ENCODE data around the gene HOXD9. TPM values are rescaled to one million over a fixed set of nuclear protein-coding genes. Genes with fewer than 3 reads are reported as not detected.

HOXD9 gene
- total RNA-seq, 1 experiment from 2014 or later: not detected

- DNase-seq: no peak
- H3K9me3 Mint-ChIP-seq (ENCODE audit: unreplicated experiment): no peaks in the 10 kb centered on the region
- Histone ChIP-seq H3K36me3 (ENCODE audit: control insufficient read depth, insufficient read depth, low read length) (no peaks in the 10 kb centered on the region), H3K9me3 (no peaks in the 10 kb centered on the region), H3K4me1 (peaks cover 6% of the 10 kb centered on the region; the same call in 1 of the 2 replicates), H3K4me3 (ENCODE audit: low read depth, low read length) (no peak overlapping the region), H3K27me3 (replicated peaks; ENCODE audit: control insufficient read depth, insufficient read depth, low read length) (peaks cover 14% of the 10 kb centered on the region)
- H3K36me3 Mint-ChIP-seq (ENCODE audit: insufficient read depth, unreplicated experiment): no peaks in the 10 kb centered on the region
- intact Hi-C loops (cut with micrococcal nuclease; ENCODE audit: unreplicated experiment): no loop called here
- no peak overlapping the region for H3K27ac Mint-ChIP-seq (ENCODE audit: unreplicated experiment)
- no TSS peak for BruUV-seq (replicated peaks)
- ChIA-PET CTCF (interaction anchor here (2.2 kb wide), 1 partner anchor 344 kb away, joined by 6 read pairs; no protein-coding TSS in a partner anchor), POLR2A (no interaction called here)
- H3K4me1 Mint-ChIP-seq (ENCODE audit: low read depth, unreplicated experiment): peaks cover 7% of the 10 kb centered on the region
- H3K4me3 Mint-ChIP-seq (ENCODE audit: unreplicated experiment): no peak overlapping the region
- H3K27me3 Mint-ChIP-seq (ENCODE audit: insufficient read depth, unreplicated experiment): peaks cover 48% of the 10 kb centered on the region
- no peak for TF ChIP-seq CTCF (IDR thresholded peaks at IDR 0.05; ENCODE audit: insufficient read depth in 1 of 2, low read depth in 1 of 2, low read length in 1 of 2, severe bottlenecking in 1 of 2, unreplicated experiment in 1 of 2)
These were observed 11.9 kb upstream of the HOXD9 start for GRCh38 chr2:176110415-176111308.

GRCh38 chr2:176111309-176111663, 11.2 kb upstream of the HOXD9 start:
- Histone ChIP-seq H3K36me3 (ENCODE audit: control insufficient read depth, insufficient read depth, low read length) (no peaks in the 10 kb centered on the region), H3K4me1 (peaks cover 6% of the 10 kb centered on the region; the same call in 1 of the 2 replicates), H3K4me3 (ENCODE audit: low read depth, low read length) (no peak overlapping the region), H3K9me3 (no peaks in the 10 kb centered on the region), H3K27me3 (replicated peaks; ENCODE audit: control insufficient read depth, insufficient read depth, low read length) (peaks cover 10% of the 10 kb centered on the region)
- peaks cover 44% of the 10 kb centered on the region for H3K27me3 Mint-ChIP-seq (ENCODE audit: insufficient read depth, unreplicated experiment)
- H3K9me3 Mint-ChIP-seq (ENCODE audit: unreplicated experiment): no peaks in the 10 kb centered on the region
- no peaks in the 10 kb centered on the region for H3K36me3 Mint-ChIP-seq (ENCODE audit: insufficient read depth, unreplicated experiment)
- intact Hi-C loops (cut with micrococcal nuclease; ENCODE audit: unreplicated experiment): no loop called here
- ChIA-PET POLR2A (no interaction called here), CTCF (interaction anchor here (1.6 to 2.2 kb wide), 2 partner anchors 10 to 344 kb away, joined by 5 to 6 read pairs; no protein-coding TSS in a partner anchor)
- H3K27ac Mint-ChIP-seq (ENCODE audit: unreplicated experiment): no peak overlapping the region
- H3K4me3 Mint-ChIP-seq (ENCODE audit: unreplicated experiment): no peak overlapping the region
- H3K4me1 Mint-ChIP-seq (ENCODE audit: low read depth, unreplicated experiment): peaks cover 2% of the 10 kb centered on the region
- peak; percentile 65 to 84 for TF ChIP-seq CTCF (IDR thresholded peaks at IDR 0.05; ENCODE audit: insufficient read depth in 1 of 2, low read depth in 1 of 2, low read length in 1 of 2, severe bottlenecking in 1 of 2, unreplicated experiment in 1 of 2)
- DNase-seq: peak in 1 of 2 experiments; percentile 67
- BruUV-seq (replicated peaks): no TSS peak

- peaks cover 8% of the 10 kb centered on the region for H3K27me3 ChIP-seq (replicated peaks; ENCODE audit: control insufficient read depth, insufficient read depth, low read length)
- no peak overlapping the region for H3K4me3 ChIP-seq (ENCODE audit: low read depth, low read length)
- Mint-ChIP-seq H3K4me1 (ENCODE audit: low read depth, unreplicated experiment) (no peaks in the 10 kb centered on the region), H3K27ac (ENCODE audit: unreplicated experiment) (no peak overlapping the region), H3K27me3 (ENCODE audit: insufficient read depth, unreplicated experiment) (peaks cover 49% of the 10 kb centered on the region), H3K36me3 (ENCODE audit: insufficient read depth, unreplicated experiment) (no peaks in the 10 kb centered on the region), H3K4me3 (ENCODE audit: unreplicated experiment) (no peak overlapping the region), H3K9me3 (ENCODE audit: unreplicated experiment) (no peaks in the 10 kb centered on the region)
- intact Hi-C loops (cut with micrococcal nuclease; ENCODE audit: unreplicated experiment): no loop called here
- CTCF ChIA-PET: interaction anchor here (1.6 to 2.2 kb wide), 2 partner anchors 9 to 343 kb away, joined by 5 to 6 read pairs; no protein-coding TSS in a partner anchor
- TF ChIP-seq CTCF (IDR thresholded peaks at IDR 0.05; ENCODE audit: insufficient read depth in 1 of 2, low read depth in 1 of 2, low read length in 1 of 2, severe bottlenecking in 1 of 2, unreplicated experiment in 1 of 2): no peak
- BruUV-seq (replicated peaks): no TSS peak
- H3K4me1 ChIP-seq: peaks cover 4% of the 10 kb centered on the region; the same call in 1 of the 2 replicates
- no peaks in the 10 kb centered on the region for H3K36me3 ChIP-seq (ENCODE audit: control insufficient read depth, insufficient read depth, low read length)
- H3K9me3 ChIP-seq: no peaks in the 10 kb centered on the region
- DNase-seq: no peak
- POLR2A ChIA-PET: no interaction called here
These were observed 10.6 kb upstream of the HOXD9 start for GRCh38 chr2:176111846-176112374.

Data from Caco-2 (cell line).